Esophagus squamous epithelium (tissue), 5 donors: Measurements from ENCODE around the gene COMMD1. TPM values are rescaled to one million over a fixed set of nuclear protein-coding genes. Genes with fewer than 3 reads are reported as not detected.

Source experiments
- DNase-seq: peaks from one replicate; lab custom pipeline; 2025; lab: John Stamatoyannopoulos, UW
- H3K27ac ChIP-seq, 4 donors: fragments of 200-600 bp; sonication (generic); one replicate each; pipeline ENCODE4 v1.5.1; 2016 to 2019; ENCODE audit warnings: mild to moderate bottlenecking in 1 of 4
- H3K27me3 ChIP-seq, 4 donors: fragments of 200-600 bp; sonication (generic); 1 replicate in 3 of 4; 2 replicates in 1 of 4; pipeline versions ENCODE4 v1.5.1 to v1.6.0; 2017 to 2021; ENCODE audit warnings: antibody characterized with exemption in 1 of 4
- H3K36me3 ChIP-seq, 3 donors: fragments of 200-600 bp; sonication (generic); one replicate each; pipeline ENCODE4 v1.5.1; 2016 to 2019
- H3K4me1 ChIP-seq, 3 donors: fragments of 200-600 bp; sonication (generic); one replicate each; pipeline ENCODE4 v1.5.1; 2017 to 2019
- H3K4me3 ChIP-seq, 4 donors: fragments of 200-600 bp; sonication (generic); 1 replicate in 3 of 4; 2 replicates in 1 of 4; pipeline ENCODE4 v1.5.1; 2016 to 2019; ENCODE audit warnings: mild to moderate bottlenecking in 2 of 4, moderate library complexity in 1 of 4
- H3K9me3 ChIP-seq, 3 donors: fragments of 200-600 bp; sonication (generic); one replicate each; pipeline ENCODE4 v1.5.1; 2016 to 2019
- CTCF ChIP-seq, 6 experiments: fragments of 450-650 bp in 4 of 6; fragments of 200-600 bp in 2 of 6; sonication (generic) in 2 of 6; IDR thresholded peaks; one replicate each; pipeline ENCODE4 v1.5.1; 2016 to 2019; ENCODE audit warnings: antibody characterized with exemption in 6 of 6, mild to moderate bottlenecking in 4 of 6, moderate library complexity in 4 of 6
- POLR2A ChIP-seq, 4 donors: fragments of 450-650 bp; IDR thresholded peaks; one replicate each; pipeline ENCODE4 v1.6.1; 2017; ENCODE audit warnings: antibody characterized with exemption in 4 of 4, mild to moderate bottlenecking in 4 of 4, moderate library complexity in 3 of 4
- WGBS, 2 donors: methylation state at CpG; one replicate each; pipeline ENCODE4 v1.1.5; 2018; 5-methylcytosine and 5-hydroxymethylcytosine counted together
- intact Hi-C: fragments of 100-400 bp; cut with DNase I; formaldehyde crosslinking; loops from one replicate; pipeline ENCODE4 v1.15.0; 2022
- total RNA-seq, 4 donors: library from RNA; depleted of rRNA; stranded (reverse); fragments of >200 nt; gene quantifications; one replicate each; pipeline ENCODE4 v1.1.0, GENCODE V29; 2016
- donor health status: DM: yes; HTN: yes; CAD: no.

The COMMD1 gene
- total RNA-seq, 4 donors from 2014 or later, result 38.0 to 44.3 (median 40.5) TPM

DNA sequence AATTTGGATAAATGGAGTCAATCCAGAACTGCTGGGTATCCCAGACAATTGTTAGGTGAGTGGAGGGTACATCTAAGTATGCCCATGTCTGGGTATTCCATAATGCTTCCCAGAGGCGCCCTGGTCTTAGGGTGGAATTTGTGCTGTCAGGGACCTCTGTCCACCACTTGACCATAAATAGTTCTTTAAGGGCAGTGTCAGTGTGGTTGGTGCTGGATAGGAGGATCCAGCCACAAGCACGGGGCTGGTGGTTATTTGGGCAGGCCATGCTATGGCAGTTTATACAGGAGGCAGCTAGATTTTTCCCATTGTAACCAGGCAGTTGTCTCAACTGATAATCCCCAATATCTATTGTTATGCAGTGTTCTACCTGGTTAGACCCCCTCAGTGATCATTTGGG, 186.0 kb downstream of the COMMD1 start:
- no peaks in the 10 kb centered on the region for H3K27me3 ChIP-seq
- intact Hi-C loops, result no loop called here
- no peaks in the 10 kb centered on the region for H3K9me3 ChIP-seq
- H3K4me3 ChIP-seq, result no peak overlapping the region
- H3K27ac ChIP-seq, result no peak overlapping the region
- H3K36me3 ChIP-seq, result no peaks in the 10 kb centered on the region
- no peaks in the 10 kb centered on the region for H3K4me1 ChIP-seq
- TF ChIP-seq CTCF (IDR thresholded peaks at IDR 0.05) (no peak), POLR2A (IDR thresholded peaks at IDR 0.05) (no peak)
- no peak for DNase-seq
- 92 to 100% methylated on average over 1 to 2 of the region's 2 CpGs for WGBS, 2 donors

DNA sequence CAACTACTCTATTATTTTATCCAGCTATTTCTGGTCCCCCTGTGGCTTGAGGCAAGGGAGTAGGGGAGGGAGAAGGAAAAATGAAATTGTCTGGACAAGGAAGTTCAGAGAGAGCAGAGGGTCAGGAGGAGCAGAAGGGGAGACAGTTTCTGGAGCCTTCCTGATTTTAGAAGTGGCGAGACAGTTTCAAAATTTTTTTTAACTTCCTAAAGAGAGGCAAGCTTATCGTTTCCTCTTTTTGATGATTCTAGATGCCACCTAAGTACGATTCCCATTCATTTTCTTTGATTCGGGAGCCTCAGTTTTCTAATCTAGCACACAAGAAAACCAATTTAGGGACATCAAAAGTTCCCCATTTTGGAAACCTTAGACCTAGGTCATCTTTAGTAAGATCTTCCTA, 193.6 kb downstream of the COMMD1 start:
- H3K27ac ChIP-seq, result no peak overlapping the region
- TF ChIP-seq POLR2A (IDR thresholded peaks at IDR 0.05) (no peak), CTCF (IDR thresholded peaks at IDR 0.05) (no peak)
- DNase-seq, result no peak
- H3K4me1 ChIP-seq, result no peaks in the 10 kb centered on the region
- no peak overlapping the region for H3K4me3 ChIP-seq
- WGBS, 2 donors, result 76 to 85% methylated on average over 4 of the region's 4 CpGs
- H3K27me3 ChIP-seq, result no peaks in the 10 kb centered on the region
- intact Hi-C loops, result no loop called here
- H3K36me3 ChIP-seq, result no peaks in the 10 kb centered on the region
- no peaks in the 10 kb centered on the region for H3K9me3 ChIP-seq

DNA sequence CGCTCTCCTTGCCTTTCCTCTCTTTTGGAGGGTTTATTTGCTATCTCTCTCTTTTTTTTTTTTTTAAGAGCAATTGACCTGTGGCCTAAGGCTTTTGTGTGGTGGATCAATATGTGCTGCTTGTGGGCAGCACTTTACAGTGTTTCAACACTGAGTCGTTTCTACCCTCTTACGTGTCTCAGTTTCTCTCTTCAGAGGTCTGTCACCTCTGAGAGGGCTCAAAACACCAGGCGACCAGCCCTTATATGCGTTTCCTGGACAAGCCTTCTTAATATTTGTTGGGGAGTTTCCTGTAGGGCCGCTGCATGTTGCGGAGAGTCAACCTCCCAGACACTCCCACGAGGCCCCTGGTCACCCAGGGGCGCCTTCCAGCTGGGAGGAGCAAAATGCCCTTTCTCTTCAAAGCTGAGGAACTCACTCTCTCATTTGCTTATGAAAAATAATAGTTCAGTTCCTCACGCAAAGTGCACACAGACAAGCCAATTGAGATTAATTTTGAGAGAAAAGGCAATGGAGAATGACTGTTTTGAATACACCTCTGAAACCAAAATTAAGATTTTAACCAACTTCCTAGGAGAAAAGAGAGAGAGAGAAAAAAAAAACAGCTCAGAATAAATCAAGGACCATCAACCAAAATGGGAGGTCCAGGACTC, 194.2 kb downstream of the COMMD1 start:
- H3K4me1 ChIP-seq, result no peaks in the 10 kb centered on the region
- TF ChIP-seq POLR2A (IDR thresholded peaks at IDR 0.05) (no peak), CTCF (IDR thresholded peaks at IDR 0.05) (no peak)
- H3K4me3 ChIP-seq, result no peak overlapping the region
- no peak overlapping the region for H3K27ac ChIP-seq
- no peaks in the 10 kb centered on the region for H3K27me3 ChIP-seq
- no peaks in the 10 kb centered on the region for H3K36me3 ChIP-seq
- no peak for DNase-seq
- intact Hi-C loops, result no loop called here
- no peaks in the 10 kb centered on the region for H3K9me3 ChIP-seq
- 59 to 91% methylated on average over 5 to 10 of the region's 10 CpGs for WGBS, 2 donors

- intact Hi-C loops, result no loop called here
- Histone ChIP-seq H3K4me1 (no peaks in the 10 kb centered on the region), H3K27me3 (no peaks in the 10 kb centered on the region), H3K4me3 (no peak overlapping the region), H3K9me3 (no peaks in the 10 kb centered on the region), H3K27ac (no peak overlapping the region), H3K36me3 (no peaks in the 10 kb centered on the region)
- WGBS, 2 donors, result 92 to 96% methylated on average over 2 of the region's 2 CpGs
- no peak for TF ChIP-seq CTCF (IDR thresholded peaks at IDR 0.05)
- TF ChIP-seq POLR2A (IDR thresholded peaks at IDR 0.05), result no peak
- DNase-seq, result no peak
These were observed 196.4 kb downstream of the COMMD1 start for GRCh38 chr2:62101886-62102285.

- no peak overlapping the region for H3K27ac ChIP-seq
- no peaks in the 10 kb centered on the region for H3K9me3 ChIP-seq
- no peaks in the 10 kb centered on the region for H3K27me3 ChIP-seq
- H3K4me1 ChIP-seq, result no peaks in the 10 kb centered on the region
- H3K4me3 ChIP-seq, result no peak overlapping the region
- 95 to 96% methylated on average over 1 of the region's 1 CpG for WGBS, 2 donors
- H3K36me3 ChIP-seq, result no peaks in the 10 kb centered on the region
- DNase-seq, result no peak
- TF ChIP-seq POLR2A (IDR thresholded peaks at IDR 0.05) (no peak), CTCF (IDR thresholded peaks at IDR 0.05) (no peak)
- intact Hi-C loops, result no loop called here
These were observed 197.0 kb downstream of the COMMD1 start for GRCh38 chr2:62102402-62102920.
